ENCODE measurements around the gene TMCC1.
"Not testable (repeated sequence)": the region's sequence is repeated elsewhere in the genome, so short reads cannot be mapped to it uniquely, and the experiment has no call there.

Gene TMCC1

DNA sequence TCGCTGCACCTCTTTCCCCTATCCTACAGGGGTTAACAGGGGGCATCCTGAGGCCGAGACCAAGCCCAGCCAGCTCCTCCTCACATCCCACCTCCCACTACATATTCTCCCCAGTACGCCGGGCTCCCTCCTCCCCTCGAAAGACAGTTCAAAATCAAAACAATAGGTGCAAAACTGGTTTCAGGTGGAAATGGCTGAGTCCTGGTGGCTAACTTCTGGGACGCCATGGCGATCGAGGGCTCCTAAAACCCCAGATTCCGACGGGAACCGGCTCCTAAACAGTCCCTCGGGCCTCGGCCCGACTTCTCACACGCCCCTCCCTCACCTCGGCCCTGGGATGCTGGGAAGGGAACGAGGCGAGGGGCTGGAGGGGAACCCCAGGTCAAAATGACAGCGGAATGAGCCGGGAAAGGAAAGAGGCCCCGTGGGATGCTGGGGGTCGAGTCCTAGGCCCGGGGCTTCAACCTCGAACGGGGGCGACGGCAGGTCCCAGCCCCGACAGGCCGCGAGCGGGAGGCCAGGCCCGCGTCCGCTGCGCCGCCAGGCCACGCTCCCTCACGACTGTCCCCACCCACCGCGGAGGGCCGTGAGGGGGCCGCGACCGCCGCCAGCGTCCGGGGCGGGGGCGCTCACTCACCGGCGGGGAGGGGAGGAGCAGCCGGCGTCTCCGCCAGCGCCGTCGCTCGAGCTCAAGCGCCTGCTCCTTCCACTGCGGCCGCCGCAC lies 492 bp downstream of the TMCC1 start:
- no peak for DNase-seq (ENCODE audit: low spot score)

DNA sequence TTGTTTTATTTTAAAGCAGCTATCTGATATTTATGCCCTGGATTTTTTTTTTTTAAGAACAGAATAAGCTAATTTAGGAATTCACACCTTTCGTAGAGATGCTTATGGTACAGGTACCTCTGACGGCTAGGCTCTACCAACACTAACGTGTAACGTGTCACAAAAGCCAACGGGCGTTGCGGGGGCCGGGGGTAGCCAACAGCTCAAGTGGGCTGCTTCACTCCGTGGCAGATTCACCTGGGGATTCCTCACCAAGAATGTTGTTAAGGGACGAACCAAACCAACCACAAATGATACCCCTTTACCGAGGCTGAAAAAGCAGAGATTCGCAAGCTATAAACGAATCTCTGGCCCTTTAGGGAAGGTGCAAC lies 1.0 kb downstream of the TMCC1 start:
- no peak for DNase-seq (ENCODE audit: low spot score)

DNA sequence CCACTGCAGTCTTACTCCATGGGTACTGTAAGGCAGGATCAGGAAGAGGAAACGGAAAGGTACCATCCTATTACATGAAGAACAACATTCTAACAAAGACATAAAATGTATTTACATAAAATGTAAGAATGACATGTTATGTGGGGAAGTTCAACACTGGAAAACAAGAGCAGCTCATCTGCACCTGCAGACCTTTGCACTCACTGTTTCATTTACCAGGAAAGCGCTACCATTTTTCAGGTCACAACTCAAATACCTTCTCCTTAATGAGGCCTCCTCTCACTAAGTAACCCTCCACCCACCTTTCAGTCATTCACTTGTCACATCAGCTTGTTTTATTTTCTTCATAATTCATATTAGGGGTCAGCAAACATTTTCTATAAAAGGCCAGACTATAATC lies 2.6 kb downstream of the TMCC1 start:
- no peak for DNase-seq (ENCODE audit: low spot score)

DNA sequence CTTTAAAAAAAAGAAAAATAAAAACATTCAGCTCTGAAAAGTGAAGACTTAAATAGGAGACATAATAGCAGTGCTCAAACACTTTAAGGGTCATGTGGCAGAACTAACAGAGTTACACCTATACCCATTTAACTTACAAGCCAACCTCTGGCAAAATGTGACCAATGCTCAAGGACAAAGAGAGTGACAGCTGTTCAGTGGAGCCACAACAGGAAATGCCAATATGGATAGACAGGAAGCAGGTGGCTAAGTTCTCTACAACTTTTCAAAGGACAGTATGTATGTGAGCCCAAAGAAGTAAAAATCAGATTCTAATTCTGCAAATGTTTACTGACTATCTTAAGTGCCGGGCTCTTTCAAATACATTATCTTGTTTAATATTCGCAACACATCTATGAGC lies 3.4 kb downstream of the TMCC1 start:
- DNase-seq (ENCODE audit: low spot score): no peak

DNA sequence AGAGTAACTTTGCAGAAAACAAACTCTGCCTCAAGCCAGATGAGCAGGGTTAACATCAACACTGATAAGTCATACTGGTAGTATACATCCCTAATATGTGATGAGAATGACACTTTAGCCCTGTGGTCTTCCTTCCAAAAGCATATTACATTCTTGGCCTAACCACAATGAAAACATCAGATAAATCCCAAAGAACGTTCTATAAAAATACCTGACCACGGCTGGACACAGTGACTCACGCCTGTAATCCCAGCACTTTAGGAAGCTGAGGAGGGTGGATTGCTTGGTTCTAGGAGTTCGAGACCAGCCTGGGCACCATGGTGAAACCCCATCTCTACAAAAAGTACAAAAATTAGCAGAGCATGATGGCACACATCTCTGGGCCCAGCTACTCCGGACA lies 4.7 kb downstream of the TMCC1 start:
- DNase-seq (ENCODE audit: low spot score): peak; percentile 73

DNA sequence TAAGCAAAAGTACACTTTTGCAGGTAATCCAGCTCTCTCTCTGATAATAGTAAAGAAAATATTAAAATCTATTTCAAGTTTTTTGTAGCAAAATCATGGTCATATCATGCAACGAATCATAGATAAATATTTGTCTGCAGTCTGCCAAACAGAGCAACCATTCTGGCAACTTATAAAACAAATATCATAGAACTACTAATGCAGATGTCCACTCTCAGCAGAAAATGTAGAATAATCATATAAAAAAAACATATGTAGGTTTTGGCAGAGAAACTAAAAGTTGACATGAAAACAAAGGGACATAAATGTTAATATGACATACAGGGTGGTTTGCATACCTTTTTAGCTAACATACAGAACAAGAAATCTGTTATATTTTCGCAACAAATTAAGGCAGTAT lies 12.2 kb downstream of the TMCC1 start:
- no peak for DNase-seq (ENCODE audit: low spot score)

DNA sequence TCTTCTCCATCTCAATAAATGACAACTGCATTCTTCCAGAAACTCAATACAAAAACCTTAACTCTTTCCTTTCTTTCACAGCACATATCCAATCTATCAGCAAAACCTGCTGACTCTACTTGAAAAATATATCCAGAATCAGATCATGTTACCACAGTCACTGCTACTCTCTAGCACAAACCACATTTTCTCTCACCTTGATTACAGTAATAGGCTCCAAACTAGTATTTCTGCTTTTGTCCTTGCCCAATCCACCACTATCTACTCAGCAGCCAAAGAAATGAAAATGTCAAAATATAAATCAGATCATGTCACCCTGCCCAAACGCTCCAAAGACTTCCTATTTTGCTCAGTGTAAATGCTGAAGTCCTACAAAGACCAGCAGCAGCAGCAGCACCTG lies 15.2 kb downstream of the TMCC1 start:
- DNase-seq (ENCODE audit: low spot score): no peak

DNA sequence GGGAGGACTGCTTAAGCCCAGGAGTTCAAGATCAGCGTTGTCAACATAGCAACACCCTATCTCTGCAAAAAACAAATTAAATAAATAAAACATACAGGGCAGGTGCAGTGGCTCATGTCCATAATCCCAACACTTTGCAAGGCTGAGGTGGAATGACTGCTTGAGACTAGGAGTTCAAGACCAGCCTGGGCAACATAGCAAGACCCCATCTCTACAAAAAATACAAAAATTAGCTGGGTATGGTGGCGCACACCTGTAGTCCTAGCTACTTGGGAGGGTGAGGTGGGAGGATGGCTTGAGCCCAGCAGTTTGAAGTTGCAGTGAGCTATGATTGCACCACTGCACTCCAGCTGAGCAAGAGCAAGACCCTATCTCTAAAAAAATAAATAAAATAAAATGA lies 19.0 kb downstream of the TMCC1 start:
- not testable (repeated sequence) for DNase-seq (ENCODE audit: low spot score)

DNA sequence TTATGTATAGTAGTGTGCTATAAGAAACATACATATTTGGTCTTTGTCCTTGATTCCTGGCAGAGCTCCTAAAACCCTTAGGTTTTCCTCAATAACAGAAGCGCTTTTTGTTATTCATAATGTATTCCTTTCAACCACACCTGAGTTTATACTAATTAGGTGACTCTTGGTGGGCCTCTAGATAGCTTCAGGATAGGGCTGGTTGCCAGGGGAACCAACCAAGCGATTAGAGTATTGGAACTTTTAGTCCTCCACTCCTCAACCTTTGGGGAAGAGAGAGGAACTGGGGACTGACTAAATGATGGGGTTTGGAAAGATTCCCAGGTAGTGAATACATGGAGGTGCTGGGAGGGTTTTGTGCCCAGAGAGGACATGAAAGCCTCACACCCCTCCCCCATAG lies 24.6 kb downstream of the TMCC1 start:
- DNase-seq (ENCODE audit: low spot score): no peak

DNA sequence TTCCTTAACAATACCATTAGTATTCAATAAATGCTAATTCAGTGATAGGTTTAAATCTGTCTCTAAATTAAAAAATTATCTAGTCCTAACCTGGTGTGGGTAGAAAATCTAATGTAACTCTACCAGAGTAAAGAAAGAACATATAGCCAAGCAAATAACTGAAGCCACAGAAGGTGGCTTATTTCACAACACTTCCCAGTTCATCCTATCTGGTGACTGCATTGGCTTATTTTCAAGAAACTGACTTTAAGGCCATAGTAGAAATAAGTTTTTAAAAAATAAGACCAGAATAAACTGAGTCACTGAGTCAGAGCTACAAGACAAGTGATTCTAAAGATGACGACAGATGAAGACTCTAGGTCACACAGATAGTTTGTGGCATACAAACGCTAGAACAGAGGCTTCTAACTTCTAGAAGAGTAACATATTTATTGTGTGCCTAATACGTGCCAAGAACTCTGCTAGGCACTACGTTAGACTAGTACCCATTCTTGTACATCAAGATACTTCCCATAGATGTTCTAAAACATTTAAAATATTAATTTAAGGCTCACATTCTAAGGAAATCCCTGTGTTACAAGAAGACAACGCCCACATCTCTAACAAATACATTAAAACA lies 25.9 kb downstream of the TMCC1 start:
- DNase-seq (ENCODE audit: low spot score): no peak

DNA sequence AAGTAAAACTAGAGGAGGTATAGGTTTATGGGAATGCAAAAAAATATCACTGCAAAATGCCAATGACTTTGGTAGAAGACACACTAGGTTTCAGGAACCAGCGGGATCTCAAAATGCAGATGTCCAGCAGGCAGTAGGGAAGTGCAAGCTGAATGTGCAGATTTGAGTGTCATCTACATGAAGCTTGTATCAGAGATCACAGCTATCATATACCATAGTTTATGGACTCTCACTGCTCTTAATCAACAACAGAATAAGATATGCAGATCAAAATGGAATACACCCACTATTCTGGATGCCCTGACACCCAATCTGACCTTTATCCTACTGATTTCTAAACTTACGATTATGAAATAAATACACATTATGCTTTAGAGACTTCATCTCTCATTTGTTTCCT lies 27.7 kb downstream of the TMCC1 start:
- DNase-seq (ENCODE audit: low spot score): no peak

DNA sequence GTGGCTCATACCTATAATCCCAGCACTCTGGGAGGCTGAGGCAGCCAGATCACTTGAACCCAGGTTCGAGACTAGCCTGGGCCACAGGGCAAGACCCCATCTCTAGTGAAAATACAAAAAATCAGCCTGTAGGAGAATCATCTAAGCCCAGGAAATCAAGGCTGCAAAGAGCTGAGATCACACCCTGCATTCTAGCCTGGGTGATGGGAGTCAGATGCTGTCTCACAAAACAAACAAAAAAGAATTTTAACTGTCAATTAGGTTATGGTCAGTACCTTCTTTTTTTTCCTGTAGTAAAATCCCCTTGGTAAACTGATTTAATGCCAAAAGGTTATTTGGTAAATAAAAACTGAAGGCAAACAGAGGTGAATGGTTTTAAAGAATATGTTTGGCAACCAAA lies 29.0 kb downstream of the TMCC1 start:
- DNase-seq (ENCODE audit: low spot score): no peak

DNA sequence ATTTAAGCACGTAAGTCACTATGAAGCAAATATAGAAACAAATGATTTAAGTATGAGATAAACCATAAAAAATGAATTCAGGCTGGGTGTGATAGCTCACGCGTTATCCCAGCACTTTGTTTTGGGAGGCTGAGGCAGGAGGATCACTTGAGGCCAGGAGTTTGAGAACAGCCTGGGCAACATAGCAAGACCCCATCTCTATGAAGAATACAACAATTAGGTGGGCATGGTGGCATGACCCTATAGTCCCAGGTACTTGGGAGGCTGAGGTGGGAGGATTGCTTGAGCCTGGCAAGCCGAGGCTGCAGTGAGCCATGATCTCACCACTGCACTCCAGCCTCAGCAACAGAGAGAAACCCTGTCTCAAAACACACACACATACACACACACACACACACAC lies 34.2 kb downstream of the TMCC1 start:
- DNase-seq (ENCODE audit: low spot score): no peak

DNA sequence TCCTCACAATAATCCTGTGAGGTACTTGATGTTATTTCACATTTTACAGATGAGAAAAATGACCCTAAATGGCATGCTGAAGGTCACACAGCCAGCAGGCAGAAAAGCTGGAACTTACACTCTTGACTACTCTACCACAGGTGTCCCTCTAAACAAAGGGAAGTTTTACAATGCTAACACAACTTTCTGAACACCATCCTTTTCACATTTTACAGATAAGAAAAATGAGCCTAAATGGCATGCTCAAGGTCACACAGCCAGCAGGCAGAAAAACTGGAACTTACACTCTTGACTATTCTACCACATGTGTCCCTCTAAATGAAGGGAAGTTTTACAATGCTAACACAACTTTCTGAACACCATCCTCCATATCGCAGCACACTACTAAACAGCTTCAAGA lies 35.6 kb downstream of the TMCC1 start:
- DNase-seq (ENCODE audit: low spot score): no peak

DNA sequence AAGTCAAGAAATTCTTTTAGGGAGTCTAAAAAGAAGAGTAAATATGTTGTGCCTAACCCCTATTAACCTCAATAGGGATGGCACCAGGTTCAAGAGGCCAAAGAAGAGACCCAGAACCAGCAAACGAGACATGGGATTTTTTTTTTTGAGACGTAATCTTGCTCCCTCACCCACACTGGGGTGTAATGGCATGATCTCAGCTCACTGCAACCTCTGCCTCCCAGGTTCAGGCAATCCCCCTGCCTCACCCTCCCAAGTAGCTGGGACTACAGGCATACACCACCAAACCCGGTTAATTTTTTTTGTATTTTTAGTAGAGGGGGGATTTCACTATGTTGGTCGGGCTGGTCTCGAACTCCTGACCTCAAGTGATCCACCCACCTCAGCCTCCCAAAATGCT lies 36.7 kb downstream of the TMCC1 start:
- DNase-seq (ENCODE audit: low spot score): not testable (repeated sequence)

DNA sequence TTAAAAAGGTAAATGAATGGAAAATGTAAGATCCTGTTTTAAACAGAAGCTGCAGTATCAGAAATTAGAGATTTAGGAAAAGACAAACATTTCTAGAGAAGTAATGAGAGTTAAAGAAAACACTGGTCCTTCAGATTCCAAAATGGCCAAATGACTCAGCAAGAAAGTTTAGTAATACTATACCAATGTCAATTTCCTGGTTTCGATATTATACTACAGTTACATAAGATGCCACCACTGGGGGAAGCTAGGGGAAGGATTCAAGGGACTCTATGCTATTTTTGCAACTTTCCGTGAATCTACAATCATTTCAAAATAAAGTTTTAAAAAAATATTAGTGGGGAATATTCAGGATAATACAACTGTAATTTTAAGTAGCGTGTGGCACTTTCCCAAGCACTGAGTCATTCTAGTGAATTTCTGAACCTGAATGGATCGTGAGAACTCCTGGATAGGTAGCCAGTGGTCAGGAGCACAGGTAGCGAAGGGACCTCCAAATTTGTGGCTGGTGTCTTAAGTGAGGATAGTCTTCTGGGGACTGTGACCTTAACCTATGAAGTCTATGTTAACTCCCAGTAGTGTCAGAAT lies 37.6 kb downstream of the TMCC1 start:
- no peak for DNase-seq (ENCODE audit: low spot score)

DNA sequence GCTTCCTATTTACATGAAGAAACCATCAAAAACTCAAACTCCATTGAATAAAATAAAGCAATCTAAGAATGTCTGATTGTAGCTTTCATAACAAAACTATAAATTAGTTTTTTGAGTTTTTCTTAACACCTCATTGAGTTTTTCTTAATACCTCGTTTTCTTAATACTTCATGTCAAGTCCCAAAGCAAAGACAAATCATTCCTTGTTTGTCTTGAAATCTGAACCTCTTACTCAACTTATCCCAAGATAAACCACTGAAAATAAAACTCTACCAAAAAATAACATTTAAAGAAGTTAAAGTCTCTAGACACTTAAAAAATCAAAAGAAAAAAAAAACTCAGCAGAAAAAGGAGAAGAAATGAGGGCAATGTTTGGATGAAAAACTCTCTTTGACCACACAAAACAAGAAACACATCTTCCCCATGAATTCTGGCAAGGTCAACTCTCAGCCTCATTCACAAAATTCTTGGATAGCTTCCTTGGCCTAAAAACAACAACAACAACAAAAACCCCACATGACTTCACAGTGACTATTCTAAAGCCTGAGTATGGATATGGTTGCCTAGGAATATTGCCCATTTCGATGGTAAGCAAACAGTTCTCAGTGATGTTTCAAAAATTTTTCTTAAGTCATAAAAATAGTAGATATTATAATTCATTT lies 38.2 kb downstream of the TMCC1 start:
- no peak for DNase-seq (ENCODE audit: low spot score)

DNA sequence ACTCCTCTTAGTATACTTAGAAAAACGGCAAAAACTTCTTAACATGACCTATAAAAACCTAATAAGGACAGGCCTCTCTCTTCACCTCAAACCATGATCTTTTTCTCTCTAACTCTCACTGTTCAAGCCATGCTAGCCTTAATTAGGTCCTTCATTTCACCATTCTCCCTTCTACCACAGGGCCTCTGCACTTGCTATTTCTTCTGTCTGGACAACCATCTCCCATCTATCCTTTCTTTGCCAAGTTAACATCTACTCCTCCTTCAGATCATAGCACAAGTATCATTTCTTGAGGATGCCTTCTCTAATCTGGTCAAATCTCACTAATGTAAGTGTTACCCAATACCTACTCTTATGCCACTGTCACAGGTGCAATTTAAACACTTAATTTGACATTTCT lies 39.1 kb downstream of the TMCC1 start:
- no peak for DNase-seq (ENCODE audit: low spot score)

DNA sequence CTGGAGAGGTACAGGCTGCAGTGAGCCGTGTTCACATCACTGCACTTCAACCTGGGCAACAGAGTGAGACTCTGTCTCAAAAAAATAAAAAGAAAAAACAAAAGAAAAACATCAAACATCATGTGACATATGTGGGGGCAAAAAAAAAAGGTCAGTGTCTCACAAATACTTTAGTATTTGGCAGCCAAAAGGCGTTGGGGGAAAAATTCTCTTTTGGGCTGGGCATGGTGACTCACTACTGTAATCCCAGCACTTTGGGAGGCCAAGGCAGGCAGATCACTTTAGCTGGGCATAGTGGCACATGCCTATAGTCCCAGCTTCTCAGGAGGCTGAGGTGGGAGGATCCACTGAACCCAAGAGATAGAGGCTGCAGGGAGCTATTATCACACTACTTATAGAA lies 47.6 kb downstream of the TMCC1 start:
- no peak for DNase-seq (ENCODE audit: low spot score)

DNA sequence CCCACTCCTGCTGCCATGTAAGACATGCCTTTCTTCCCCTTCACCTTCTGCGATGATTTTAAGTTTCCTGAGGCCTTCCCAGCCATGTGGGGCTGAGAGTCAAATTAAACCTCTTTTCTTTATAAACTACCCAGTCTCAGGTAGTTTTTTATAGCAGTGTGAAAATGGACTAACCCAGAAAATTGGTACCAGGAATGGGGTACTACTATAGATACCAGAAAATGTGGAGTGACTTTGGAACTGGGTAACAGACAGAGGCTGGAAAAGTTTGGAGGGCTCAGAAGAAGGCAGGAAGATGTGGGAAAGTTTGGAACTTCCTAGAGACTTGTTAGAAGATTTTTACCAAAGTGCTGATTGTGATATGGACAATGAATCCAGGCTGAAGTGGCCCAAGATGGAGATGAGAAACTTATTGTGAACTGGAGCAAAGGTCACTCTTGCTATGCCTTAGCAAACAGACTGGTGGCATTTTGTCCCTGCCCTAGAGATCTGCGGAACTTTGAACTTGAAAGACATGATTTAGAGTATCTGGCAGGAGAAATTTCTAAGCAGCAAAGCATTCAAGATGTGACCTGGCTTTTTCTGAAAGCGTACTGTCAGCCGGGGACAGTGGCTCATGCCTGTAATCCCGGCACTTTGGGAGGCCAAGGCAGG lies 52.7 kb downstream of the TMCC1 start:
- no peak for DNase-seq (ENCODE audit: low spot score)

DNA sequence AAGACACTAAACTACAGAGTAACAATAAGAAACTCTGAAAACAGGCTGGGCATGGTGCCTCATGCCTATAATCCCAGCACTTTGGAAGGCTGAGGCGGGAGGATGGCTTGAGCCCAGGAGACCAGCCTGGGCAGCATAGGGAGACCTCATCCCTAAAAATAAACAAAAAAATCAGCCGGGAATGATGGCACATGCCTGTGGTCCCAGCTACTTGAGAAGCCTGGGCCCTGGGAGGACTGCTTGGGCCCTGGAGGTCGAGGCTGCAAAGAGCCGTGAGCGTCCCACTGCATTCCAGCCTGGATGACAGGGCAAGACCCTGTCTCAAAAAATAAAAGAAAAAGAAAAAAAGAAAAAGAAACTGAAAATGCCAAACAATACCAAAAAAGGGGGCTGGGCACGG lies 55.4 kb downstream of the TMCC1 start:
- no peak for DNase-seq (ENCODE audit: low spot score)

DNA sequence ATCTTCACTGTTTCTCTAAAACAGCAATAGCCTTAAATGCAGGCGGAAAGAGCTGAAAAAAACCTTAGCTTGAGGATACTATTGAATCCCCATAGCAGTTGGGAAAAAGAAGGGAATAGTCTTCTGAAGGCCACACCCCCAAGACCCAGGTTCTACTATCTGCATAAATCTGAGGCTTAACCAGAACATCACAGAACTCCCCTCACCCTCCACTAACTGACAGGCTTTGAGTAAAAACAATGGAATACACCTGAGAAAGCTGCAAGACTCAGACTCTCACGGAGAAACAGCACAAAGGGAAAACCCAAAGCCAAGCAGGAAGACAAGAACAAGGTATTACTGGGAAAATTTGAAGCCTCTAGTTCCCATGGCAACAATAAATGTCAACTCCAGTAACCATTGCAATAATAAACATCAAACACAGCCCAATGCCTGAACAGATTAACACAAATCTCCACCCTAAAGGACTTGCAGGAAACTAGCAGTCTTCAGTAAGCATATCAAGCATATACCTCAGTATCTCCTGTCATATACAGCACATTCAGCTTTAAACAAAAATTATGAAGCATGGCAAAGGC lies 56.4 kb downstream of the TMCC1 start:
- DNase-seq (ENCODE audit: low spot score): no peak

All from LoVo (cell line).